WTC11 (cell line): ENCODE measurements around the gene GALNT2. TPM values are rescaled to one million over a fixed set of nuclear protein-coding genes. Genes with fewer than 3 reads are reported as not detected.
A peak's percentile ranks its signal among the peaks of the same experiment; 100 is the strongest.

Experiments
- ATAC-seq: fragments of 200-7000 bp; cut with Tn5 transposase; 2 replicates; pipeline ENCODE4 v1.10.0; 2021; ENCODE audit warnings: mild to moderate bottlenecking, moderate library complexity
- CTCF ChIA-PET: fragments of 300-600 bp; sonication (Branson Sonifier 250); formaldehyde crosslinking; loops from one replicate; lab custom pipeline; 2021; ENCODE audit warnings: antibody characterized with exemption; lab: Charles Lee
- POLR2A ChIA-PET: fragments of 350-600 bp; sonication (Branson Sonifier 250); formaldehyde crosslinking; loops from one replicate; lab custom pipeline; 2021; ENCODE audit warnings: antibody characterized with exemption; lab: Charles Lee
- DNase-seq: peaks from one replicate; pipeline ENCODE4 v3.0.0; 2021; ENCODE audit warnings: low spot score
- H3K27ac Mint-ChIP-seq: 2 replicates; pipeline ENCODE4 v1.8.0; 2021; ENCODE audit warnings: mixed read lengths
- H3K27me3 Mint-ChIP-seq: 2 replicates; pipeline ENCODE4 v1.8.0; 2021; ENCODE audit warnings: low read depth, mild to moderate bottlenecking, moderate library complexity, mixed read lengths
- H3K36me3 Mint-ChIP-seq: 2 replicates; pipeline ENCODE4 v1.8.0; 2021; ENCODE audit warnings: mixed read lengths
- H3K4me1 Mint-ChIP-seq: 2 replicates; pipeline ENCODE4 v1.8.0; 2022; ENCODE audit warnings: mixed read lengths
- H3K4me3 Mint-ChIP-seq: 2 replicates; pipeline ENCODE4 v1.8.0; 2021; ENCODE audit warnings: mild to moderate bottlenecking, moderate library complexity, mixed read lengths
- H3K9me3 Mint-ChIP-seq: 2 replicates; pipeline ENCODE4 v1.8.0; 2021; ENCODE audit warnings: mixed read lengths
- AFF4 ChIP-seq: sonication (generic); formaldehyde crosslinking; IDR thresholded peaks from 2 replicates; pipeline ENCODE4 v1.8.1; 2023; ENCODE audit warnings: mild to moderate bottlenecking, missing genetic modification reagents, borderline replicate concordance
- AR ChIP-seq: fragments of 250-450 bp; sonication (Bioruptor Pico); IDR thresholded peaks from 2 replicates; pipeline ENCODE4 v1.9.0; 2021; ENCODE audit warnings: mild to moderate bottlenecking
- ATF6 ChIP-seq: sonication (generic); formaldehyde crosslinking; IDR thresholded peaks from 2 replicates; pipeline ENCODE4 v1.8.1; 2023; ENCODE audit warnings: mild to moderate bottlenecking, missing genetic modification reagents
- CREB1 ChIP-seq: sonication (generic); formaldehyde crosslinking; IDR thresholded peaks from 2 replicates; pipeline ENCODE4 v1.8.0; 2023; ENCODE audit warnings: mild to moderate bottlenecking, missing genetic modification reagents
- CTCF ChIP-seq: fragments of 200-600 bp; IDR thresholded peaks from 2 replicates; pipeline ENCODE4 v1.8.0; 2022; ENCODE audit warnings: antibody characterized with exemption
- E2F5 ChIP-seq: sonication (generic); formaldehyde crosslinking; IDR thresholded peaks from 2 replicates; pipeline ENCODE4 v1.8.1; 2022; ENCODE audit warnings: mild to moderate bottlenecking, moderate library complexity, missing genetic modification reagents
- ERG ChIP-seq: fragments of 250-450 bp; sonication (Bioruptor Pico); IDR thresholded peaks from 2 replicates; pipeline ENCODE4 v1.8.0; 2021; ENCODE audit warnings: mild to moderate bottlenecking
- GABPB1 ChIP-seq: sonication (generic); formaldehyde crosslinking; IDR thresholded peaks from 2 replicates; pipeline ENCODE4 v1.8.1; 2023; ENCODE audit warnings: mild to moderate bottlenecking, missing genetic modification reagents
- GTF2I ChIP-seq: fragments of 250-450 bp; sonication (Bioruptor Pico); conservative IDR thresholded peaks from 2 replicates; pipeline ENCODE4 v1.4.0; 2021; ENCODE audit warnings: mild to moderate bottlenecking
- HMGXB4 ChIP-seq: sonication (generic); formaldehyde crosslinking; IDR thresholded peaks from 2 replicates; pipeline ENCODE4 v1.8.1; 2023; ENCODE audit warnings: mild to moderate bottlenecking, moderate library complexity, missing genetic modification reagents
- NFATC4 ChIP-seq: fragments of 250-450 bp; sonication (Bioruptor Pico); IDR thresholded peaks from 2 replicates; pipeline ENCODE4 v1.9.0; 2021; ENCODE audit warnings: mild to moderate bottlenecking
- NFE2L1 ChIP-seq: sonication (generic); formaldehyde crosslinking; IDR thresholded peaks from 2 replicates; pipeline ENCODE4 v1.8.1; 2023; ENCODE audit warnings: missing genetic modification reagents
- RELA ChIP-seq: sonication (generic); formaldehyde crosslinking; IDR thresholded peaks from 2 replicates; pipeline ENCODE4 v1.8.1; 2022; ENCODE audit warnings: missing genetic modification reagents, mild to moderate bottlenecking, borderline replicate concordance
- TEAD1 ChIP-seq: sonication (generic); formaldehyde crosslinking; IDR thresholded peaks from 2 replicates; pipeline ENCODE4 v1.8.0; 2022; ENCODE audit warnings: mild to moderate bottlenecking, missing genetic modification reagents
- USF2 ChIP-seq: sonication (generic); formaldehyde crosslinking; IDR thresholded peaks from 2 replicates; pipeline ENCODE4 v1.8.1; 2023; ENCODE audit warnings: mild to moderate bottlenecking, missing genetic modification reagents, moderate library complexity
- ZNF219 ChIP-seq: sonication (generic); formaldehyde crosslinking; IDR thresholded peaks from 2 replicates; pipeline ENCODE4 v1.8.0; 2023; ENCODE audit warnings: missing genetic modification reagents, mild to moderate bottlenecking, borderline replicate concordance
- total RNA-seq: library from RNA; stranded (reverse); gene quantifications from 3 replicates; pipeline ENCODE4 v1.2.3, GENCODE V29; 2021

GALNT2 gene
- total RNA-seq, 1 experiment from 2014 or later = 74.8 TPM

GRCh38 chr1:230170153-230170547 is 103.1 kb downstream of the GALNT2 start (continued):
- TF ChIP-seq CREB1 (no peak), E2F5 (CRISPR knock-in tag) (no peak), CTCF (no peak), NFE2L1 (CRISPR knock-in tag) (no peak)

GRCh38 chr1:230170622-230171021 is 103.6 kb downstream of the GALNT2 start:
- Mint-ChIP-seq H3K27ac (peak overlapping the region; percentile 58), H3K9me3 (peaks cover 13% of the 10 kb centered on the region), H3K4me3 (no peak overlapping the region), H3K36me3 (peaks cover 12% of the 10 kb centered on the region), H3K27me3 (no peaks in the 10 kb centered on the region), H3K4me1 (peaks cover 62% of the 10 kb centered on the region)
- TF ChIP-seq TEAD1 (CRISPR knock-in tag) = no peak
- no peak for TF ChIP-seq RELA (CRISPR knock-in tag)
- TF ChIP-seq USF2 (CRISPR knock-in tag) = peak; percentile 22; the same call in 1 of the 2 replicates
- TF ChIP-seq HMGXB4 (CRISPR knock-in tag) = no peak
- ChIA-PET POLR2A (interaction anchor here (0.6 kb wide), 1 partner anchor 78 kb away, joined by 5 read pairs; no protein-coding TSS in a partner anchor), CTCF (interaction anchor here (1.5 kb wide), 1 partner anchor 321 kb away, joined by 3 read pairs; no protein-coding TSS in a partner anchor)
- peak; percentile 43 for ATAC-seq
- no peak for DNase-seq

- H3K4me1 Mint-ChIP-seq = peaks cover 70% of the 10 kb centered on the region
- ATAC-seq (no peak), DNase-seq (no peak)
- CTCF ChIA-PET = interaction anchor here (1.5 kb wide), 1 partner anchor 322 kb away, joined by 3 read pairs; no protein-coding TSS in a partner anchor
- H3K27ac Mint-ChIP-seq = no peak overlapping the region
- POLR2A ChIA-PET = no interaction called here
- no peaks in the 10 kb centered on the region for H3K27me3 Mint-ChIP-seq
- no peak overlapping the region for H3K4me3 Mint-ChIP-seq
- H3K9me3 Mint-ChIP-seq = peaks cover 10% of the 10 kb centered on the region
- peaks cover 9% of the 10 kb centered on the region for H3K36me3 Mint-ChIP-seq
- TF ChIP-seq GTF2I (CRISPR knock-in tag) (no peak), AFF4 (CRISPR knock-in tag) (no peak), GABPB1 (CRISPR knock-in tag) (no peak), ERG (CRISPR knock-in tag) (no peak), NFATC4 (CRISPR knock-in tag) (no peak), ATF6 (no peak), ZNF219 (CRISPR knock-in tag) (no peak), AR (CRISPR knock-in tag) (no peak)
Observed at GRCh38 chr1:230171356-230172015, 104.4 kb downstream of the GALNT2 start.
